ENCODE results near the gene MDH2.

- TF ChIP-seq POLR2A (IDR thresholded peaks at IDR 0.05; ENCODE audit: low read depth, low read length), result no peak
- no peak for TF ChIP-seq TAF1 (IDR thresholded peaks at IDR 0.05; ENCODE audit: low read depth, low read length)
- TF ChIP-seq POLR2AphosphoS5 (IDR thresholded peaks at IDR 0.05; ENCODE audit: low read depth, low read length), result no peak
These were observed 38.2 kb downstream of the MDH2 start for GRCh38 chr7:76086070-76086469.

Measured in GM12891 (cell line).